NCI-H187 (cell line): ENCODE results near the gene ACTN1.

Experiments used
- DNase-seq, 2 experiments: peaks; one replicate each; lab custom pipeline; 2025; lab: John Stamatoyannopoulos, UW

ACTN1 gene

GRCh38 chr14:68969278-68970033, 9.6 kb downstream of the ACTN1 start:
- DNase-seq: no peak

GRCh38 chr14:68968721-68969120, 10.4 kb downstream of the ACTN1 start:
- no peak for DNase-seq

GRCh38 chr14:68968051-68968450, 11.1 kb downstream of the ACTN1 start:
- DNase-seq: no peak

GRCh38 chr14:68967459-68967940, 11.6 kb downstream of the ACTN1 start:
- DNase-seq: no peak

- DNase-seq: no peak
Observed at GRCh38 chr14:68966872-68967301, 12.2 kb downstream of the ACTN1 start.

GRCh38 chr14:68965261-68965761, 13.8 kb downstream of the ACTN1 start:
- DNase-seq: no peak

- no peak for DNase-seq
Observed at GRCh38 chr14:68964300-68965093, 14.6 kb downstream of the ACTN1 start.

GRCh38 chr14:68962681-68963080, 16.4 kb downstream of the ACTN1 start:
- no peak for DNase-seq

- peak in 1 of 2 experiments; percentile 47 for DNase-seq
Observed at GRCh38 chr14:68961781-68962584, 17.1 kb downstream of the ACTN1 start.

- DNase-seq: no peak
Observed at GRCh38 chr14:68961361-68961760, 17.7 kb downstream of the ACTN1 start.

GRCh38 chr14:68960123-68960522, 19.0 kb downstream of the ACTN1 start:
- DNase-seq: no peak

- no peak for DNase-seq
Observed at GRCh38 chr14:68959035-68959434, 20.1 kb downstream of the ACTN1 start.

- no peak for DNase-seq
Observed at GRCh38 chr14:68958553-68958952, 20.5 kb downstream of the ACTN1 start.

GRCh38 chr14:68957775-68958174, 21.3 kb downstream of the ACTN1 start:
- DNase-seq: no peak

- no peak for DNase-seq
Observed at GRCh38 chr14:68956724-68957123, 22.4 kb downstream of the ACTN1 start.

- no peak for DNase-seq
Observed at GRCh38 chr14:68955851-68956179, 23.3 kb downstream of the ACTN1 start.

- no peak for DNase-seq
Observed at GRCh38 chr14:68955164-68955850, 23.8 kb downstream of the ACTN1 start.

GRCh38 chr14:68953196-68953555, 25.9 kb downstream of the ACTN1 start:
- DNase-seq: no peak

- DNase-seq: no peak
Observed at GRCh38 chr14:68952531-68953195, 26.4 kb downstream of the ACTN1 start.

GRCh38 chr14:68951800-68952530, 27.1 kb downstream of the ACTN1 start:
- DNase-seq: no peak
